Measurements from ENCODE around the gene KIF16B.

- TF ChIP-seq EZH2 (IDR thresholded peaks at IDR 0.05; ENCODE audit: low read length, unreplicated experiment) (no peak), CTCF (conservative IDR thresholded peaks at IDR 0.05; ENCODE audit: low read depth, low read length) (no peak)
These were observed 73.1 kb downstream of the KIF16B start for GRCh38 chr20:16500197-16500596.

Data from PC-3 (cell line).